ENCODE results near the gene SPO11.

DNA sequence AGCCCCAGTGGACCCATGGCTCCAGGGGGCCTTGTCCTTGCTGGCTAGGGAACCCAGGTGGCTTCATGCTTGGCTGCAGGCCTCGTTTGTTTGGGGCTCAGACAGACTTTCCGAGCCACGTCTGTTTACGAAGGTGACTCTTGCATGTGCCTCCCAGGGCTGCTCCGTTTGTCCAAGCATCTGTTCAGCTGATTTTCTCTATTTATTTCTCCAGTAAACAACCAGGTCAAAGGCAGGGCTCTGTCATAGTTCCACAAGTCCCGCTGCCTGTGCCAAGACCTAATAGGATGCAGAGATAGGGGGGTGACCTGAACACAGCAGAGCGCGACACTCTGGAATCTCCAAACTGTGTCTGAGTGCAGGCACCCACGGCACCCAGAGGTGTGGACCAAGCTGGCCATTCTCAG lies 12.8 kb upstream of the SPO11 start:
- no peak for TF ChIP-seq POGZ (CRISPR knock-in tag; IDR thresholded peaks at IDR 0.05)
- TF ChIP-seq, protein P1, sequence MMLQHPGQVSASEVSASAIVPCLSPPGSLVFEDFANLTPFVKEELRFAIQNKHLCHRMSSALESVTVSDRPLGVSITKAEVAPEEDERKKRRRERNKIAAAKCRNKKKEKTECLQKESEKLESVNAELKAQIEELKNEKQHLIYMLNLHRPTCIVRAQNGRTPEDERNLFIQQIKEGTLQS (CRISPR knock-in tag; IDR thresholded peaks at IDR 0.05) = no peak
- no peak for TF ChIP-seq NFKBIZ (CRISPR knock-in tag; IDR thresholded peaks at IDR 0.05)
- TF ChIP-seq PCBP2 (optimal IDR thresholded peaks at IDR 0.05; ENCODE audit: low read depth, low read length, poor library complexity, severe bottlenecking) = no peak
- TF ChIP-seq, protein P2, sequence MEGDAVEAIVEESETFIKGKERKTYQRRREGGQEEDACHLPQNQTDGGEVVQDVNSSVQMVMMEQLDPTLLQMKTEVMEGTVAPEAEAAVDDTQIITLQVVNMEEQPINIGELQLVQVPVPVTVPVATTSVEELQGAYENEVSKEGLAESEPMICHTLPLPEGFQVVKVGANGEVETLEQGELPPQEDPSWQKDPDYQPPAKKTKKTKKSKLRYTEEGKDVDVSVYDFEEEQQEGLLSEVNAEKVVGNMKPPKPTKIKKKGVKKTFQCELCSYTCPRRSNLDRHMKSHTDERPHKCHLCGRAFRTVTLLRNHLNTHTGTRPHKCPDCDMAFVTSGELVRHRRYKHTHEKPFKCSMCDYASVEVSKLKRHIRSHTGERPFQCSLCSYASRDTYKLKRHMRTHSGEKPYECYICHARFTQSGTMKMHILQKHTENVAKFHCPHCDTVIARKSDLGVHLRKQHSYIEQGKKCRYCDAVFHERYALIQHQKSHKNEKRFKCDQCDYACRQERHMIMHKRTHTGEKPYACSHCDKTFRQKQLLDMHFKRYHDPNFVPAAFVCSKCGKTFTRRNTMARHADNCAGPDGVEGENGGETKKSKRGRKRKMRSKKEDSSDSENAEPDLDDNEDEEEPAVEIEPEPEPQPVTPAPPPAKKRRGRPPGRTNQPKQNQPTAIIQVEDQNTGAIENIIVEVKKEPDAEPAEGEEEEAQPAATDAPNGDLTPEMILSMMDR (CRISPR knock-in tag; IDR thresholded peaks at IDR 0.05) = no peak
- no peak for TF ChIP-seq ZNF780A (CRISPR knock-in tag; IDR thresholded peaks at IDR 0.05)
- TF ChIP-seq FOXK1 (CRISPR knock-in tag; IDR thresholded peaks at IDR 0.05; ENCODE audit: borderline replicate concordance, low read depth) = no peak
- no peak for TF ChIP-seq FOSL2 (CRISPR knock-in tag; IDR thresholded peaks at IDR 0.05)
- no peak for TF ChIP-seq ZNF546 (CRISPR knock-in tag; conservative IDR thresholded peaks at IDR 0.05)
- TF ChIP-seq ZNF430 (CRISPR knock-in tag; IDR thresholded peaks at IDR 0.05) = no peak
- no peak for TF ChIP-seq MIXL1 (CRISPR knock-in tag; IDR thresholded peaks at IDR 0.05)
- no peak for TF ChIP-seq REST (IDR thresholded peaks at IDR 0.05; ENCODE audit: borderline replicate concordance in 1 of 2, low read depth in 1 of 2, low read length in 2 of 2)
- no peak for TF ChIP-seq MAZ (IDR thresholded peaks at IDR 0.05; ENCODE audit: borderline replicate concordance, low read depth, low read length)
- no peak for TF ChIP-seq MAZ (CRISPR knock-in tag; IDR thresholded peaks at IDR 0.05; ENCODE audit: low read depth)
- TF ChIP-seq, protein P3, sequence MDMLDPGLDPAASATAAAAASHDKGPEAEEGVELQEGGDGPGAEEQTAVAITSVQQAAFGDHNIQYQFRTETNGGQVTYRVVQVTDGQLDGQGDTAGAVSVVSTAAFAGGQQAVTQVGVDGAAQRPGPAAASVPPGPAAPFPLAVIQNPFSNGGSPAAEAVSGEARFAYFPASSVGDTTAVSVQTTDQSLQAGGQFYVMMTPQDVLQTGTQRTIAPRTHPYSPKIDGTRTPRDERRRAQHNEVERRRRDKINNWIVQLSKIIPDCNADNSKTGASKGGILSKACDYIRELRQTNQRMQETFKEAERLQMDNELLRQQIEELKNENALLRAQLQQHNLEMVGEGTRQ (IDR thresholded peaks at IDR 0.05; ENCODE audit: low read depth, low read length) = no peak
- TF ChIP-seq, protein P3 (CRISPR knock-in tag; IDR thresholded peaks at IDR 0.05; ENCODE audit: borderline replicate concordance) = no peak
